Sigmoid colon (tissue), 4 donors: Measurements from ENCODE around the gene PCNX3.

Experiments
- EP300 ChIP-seq, 4 donors: sonication (generic); formaldehyde crosslinking; IDR thresholded peaks; one replicate each; pipeline ENCODE4 v1.6.1; 2017; ENCODE audit warnings: antibody characterized with exemption in 4 of 4
- POLR2AphosphoS5 ChIP-seq, 4 donors: sonication (generic); formaldehyde crosslinking; IDR thresholded peaks; one replicate each; pipeline ENCODE4 v1.6.1; 2017; ENCODE audit warnings: antibody characterized with exemption in 4 of 4

DNA sequence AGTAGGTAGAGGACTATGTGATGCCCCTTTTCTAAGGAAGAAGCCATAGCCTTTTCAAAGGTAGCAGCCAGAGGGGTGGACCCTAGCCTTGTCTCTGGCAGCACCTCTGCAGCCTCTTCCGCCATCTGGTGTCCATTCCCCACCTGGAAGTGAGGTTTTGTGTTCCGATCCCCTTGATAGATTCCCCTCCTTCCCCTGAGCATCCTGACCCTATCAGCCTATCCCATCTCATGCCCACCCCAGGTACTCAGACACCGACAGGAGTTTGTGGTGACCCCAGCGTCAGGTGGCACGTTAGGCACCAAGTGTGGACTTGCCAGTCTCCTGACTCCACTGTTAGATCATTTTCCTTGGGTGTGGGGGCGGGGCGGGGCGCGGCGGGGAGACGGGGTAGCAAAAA is 43.6 kb upstream of the PCNX3 start:
- no peak for TF ChIP-seq EP300 (IDR thresholded peaks at IDR 0.05)
- no peak for TF ChIP-seq POLR2AphosphoS5 (IDR thresholded peaks at IDR 0.05)
